HG02571 (cell line): ENCODE data around the gene VRK2.
"Not testable (repeated sequence)": the region's sequence is repeated elsewhere in the genome, so short reads cannot be mapped to it uniquely, and the experiment has no call there.

Experiments
- ATAC-seq: cut with Tn5 transposase; IDR thresholded peaks from one replicate; pipeline ENCODE4 v1.9.1; 2021; ENCODE audit warnings: mild to moderate bottlenecking, moderate library complexity; ENCODE audit not compliant: unreplicated experiment

The VRK2 gene

GRCh38 chr2:58106896-58107295, 60.3 kb downstream of the VRK2 start:
- no peak for ATAC-seq

- ATAC-seq = no peak
Measured at GRCh38 chr2:58107803-58108710, 61.5 kb downstream of the VRK2 start.

GRCh38 chr2:58109481-58109880, 62.9 kb downstream of the VRK2 start:
- no peak for ATAC-seq

- no peak for ATAC-seq
Measured at GRCh38 chr2:58110765-58111164, 64.2 kb downstream of the VRK2 start.

- not testable (repeated sequence) for ATAC-seq
Measured at GRCh38 chr2:58113563-58113962, 67.0 kb downstream of the VRK2 start.

GRCh38 chr2:58120626-58121229, 74.1 kb downstream of the VRK2 start:
- no peak for ATAC-seq

- ATAC-seq = no peak
Measured at GRCh38 chr2:58122040-58122439, 75.4 kb downstream of the VRK2 start.

GRCh38 chr2:58122540-58122939, 75.9 kb downstream of the VRK2 start:
- ATAC-seq = no peak

GRCh38 chr2:58127111-58127510, 80.5 kb downstream of the VRK2 start:
- no peak for ATAC-seq

- ATAC-seq = no peak
Measured at GRCh38 chr2:58130238-58130637, 83.6 kb downstream of the VRK2 start.

GRCh38 chr2:58131191-58132011, 84.8 kb downstream of the VRK2 start:
- no peak for ATAC-seq

GRCh38 chr2:58133395-58133794, 86.8 kb downstream of the VRK2 start:
- ATAC-seq = no peak

GRCh38 chr2:58135861-58136260, 89.3 kb downstream of the VRK2 start:
- ATAC-seq = no peak

GRCh38 chr2:58137221-58137620, 90.6 kb downstream of the VRK2 start:
- ATAC-seq = no peak

- no peak for ATAC-seq
Measured at GRCh38 chr2:58137856-58138255, 91.2 kb downstream of the VRK2 start.

- ATAC-seq = no peak
Measured at GRCh38 chr2:58138396-58139030, 91.9 kb downstream of the VRK2 start.

GRCh38 chr2:58140508-58141072, 94.0 kb downstream of the VRK2 start:
- no peak for ATAC-seq

- ATAC-seq = not testable (repeated sequence)
Measured at GRCh38 chr2:58145769-58146168, 99.2 kb downstream of the VRK2 start.

- no peak for ATAC-seq
Measured at GRCh38 chr2:58146707-58147106, 100.1 kb downstream of the VRK2 start.

- no peak for ATAC-seq
Measured at GRCh38 chr2:58155160-58155778, 108.7 kb downstream of the VRK2 start.
